GM21360 (cell line): ENCODE data around the gene STARD5.
"Not testable (repeated sequence)": the region's sequence is repeated elsewhere in the genome, so short reads cannot be mapped to it uniquely, and the experiment has no call there.

Source experiments
- ATAC-seq: cut with Tn5 transposase; IDR thresholded peaks from one replicate; pipeline ENCODE4 v1.9.1; 2021; ENCODE audit warnings: mild to moderate bottlenecking, moderate library complexity; ENCODE audit not compliant: unreplicated experiment

Gene STARD5, protein sequence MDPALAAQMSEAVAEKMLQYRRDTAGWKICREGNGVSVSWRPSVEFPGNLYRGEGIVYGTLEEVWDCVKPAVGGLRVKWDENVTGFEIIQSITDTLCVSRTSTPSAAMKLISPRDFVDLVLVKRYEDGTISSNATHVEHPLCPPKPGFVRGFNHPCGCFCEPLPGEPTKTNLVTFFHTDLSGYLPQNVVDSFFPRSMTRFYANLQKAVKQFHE

DNA sequence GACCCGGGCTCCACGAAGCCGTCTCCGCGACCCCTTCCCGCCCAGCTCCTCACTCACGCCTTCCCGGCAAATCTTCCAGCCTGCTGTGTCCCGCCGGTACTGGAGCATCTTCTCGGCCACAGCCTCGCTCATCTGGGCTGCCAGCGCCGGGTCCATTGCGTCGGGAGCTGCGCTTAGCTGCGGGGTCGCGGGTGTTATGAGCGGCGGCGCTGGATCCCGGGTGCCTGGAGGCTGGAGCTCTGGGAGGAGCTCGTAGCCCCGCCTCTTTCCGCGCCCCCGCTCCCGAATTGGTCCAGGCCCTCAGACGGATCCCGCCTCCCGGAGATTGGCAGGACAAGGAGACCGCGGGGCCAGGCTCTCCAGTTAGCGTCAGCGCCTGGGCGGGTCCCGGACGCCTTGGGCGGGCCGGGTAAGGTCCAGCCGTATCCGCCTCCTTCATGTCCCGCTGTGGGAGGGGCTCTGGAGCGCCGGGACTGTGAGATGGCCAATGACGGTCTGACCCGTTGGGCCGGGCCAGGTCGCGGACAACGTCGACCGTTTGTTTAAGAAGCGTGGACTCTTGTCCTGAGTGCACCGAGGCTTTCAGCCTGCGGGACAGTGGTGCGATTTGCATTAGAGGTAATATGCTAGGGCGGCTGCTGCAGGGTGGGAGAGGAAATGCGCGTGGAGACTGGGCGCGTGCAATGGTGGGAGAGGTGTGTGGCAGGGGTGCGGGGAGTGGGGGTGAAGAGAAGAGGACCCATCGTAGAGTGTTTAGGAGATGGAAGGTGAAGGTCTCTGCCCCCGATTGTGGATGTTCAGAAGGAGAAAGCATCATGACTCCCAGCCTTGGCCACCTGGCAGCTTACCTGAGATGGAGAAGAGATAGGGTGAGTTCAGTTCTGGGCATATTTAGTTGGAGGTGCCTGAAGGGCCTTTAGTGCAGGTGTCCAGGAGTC, at the start of gene STARD5:
Gene STARD5 (minus strand): TSS at position 198 of the 938 bp plus-strand sequence. CDS start 42 bp downstream, at position 156.
- peak; percentile 100 for ATAC-seq

DNA sequence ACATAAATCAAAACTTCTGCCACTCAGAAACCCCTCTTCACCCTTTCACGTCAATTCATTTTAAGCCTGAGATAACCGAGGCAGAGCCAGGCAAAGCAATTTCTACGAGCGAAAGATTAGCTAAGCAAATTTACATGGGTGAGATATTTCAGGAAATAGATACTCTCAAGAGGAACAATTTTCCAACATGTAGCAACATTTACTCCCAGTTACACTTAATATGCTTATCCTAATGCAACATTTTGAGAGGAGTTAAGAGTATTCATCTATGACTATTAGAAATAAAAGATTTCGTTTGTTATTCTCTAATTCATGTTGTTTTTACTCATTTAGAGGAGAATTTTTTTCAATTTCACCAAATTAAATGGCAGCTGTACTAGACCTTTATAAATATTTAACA, 49.2 kb upstream of the STARD5 start:
- ATAC-seq = no peak

DNA sequence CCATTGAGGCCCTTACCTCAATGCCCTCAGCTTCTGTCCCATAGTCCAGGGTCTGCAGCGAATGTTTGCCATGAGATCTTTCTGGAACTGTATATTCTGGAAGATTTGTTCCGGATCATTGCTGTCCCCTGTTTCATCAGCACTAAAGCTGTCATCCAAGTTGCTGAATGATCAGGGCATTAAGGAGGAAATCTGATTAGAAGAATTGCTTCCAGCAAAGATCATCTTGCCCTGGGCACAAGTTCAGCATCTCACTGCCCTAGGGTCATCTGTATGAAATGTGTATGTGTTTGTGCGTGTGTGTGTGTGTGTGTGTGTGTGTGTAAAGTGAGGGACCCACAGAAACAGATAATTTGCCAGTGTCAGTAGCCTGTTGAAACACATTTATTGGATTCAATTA, 48.6 kb upstream of the STARD5 start:
- ATAC-seq = no peak

DNA sequence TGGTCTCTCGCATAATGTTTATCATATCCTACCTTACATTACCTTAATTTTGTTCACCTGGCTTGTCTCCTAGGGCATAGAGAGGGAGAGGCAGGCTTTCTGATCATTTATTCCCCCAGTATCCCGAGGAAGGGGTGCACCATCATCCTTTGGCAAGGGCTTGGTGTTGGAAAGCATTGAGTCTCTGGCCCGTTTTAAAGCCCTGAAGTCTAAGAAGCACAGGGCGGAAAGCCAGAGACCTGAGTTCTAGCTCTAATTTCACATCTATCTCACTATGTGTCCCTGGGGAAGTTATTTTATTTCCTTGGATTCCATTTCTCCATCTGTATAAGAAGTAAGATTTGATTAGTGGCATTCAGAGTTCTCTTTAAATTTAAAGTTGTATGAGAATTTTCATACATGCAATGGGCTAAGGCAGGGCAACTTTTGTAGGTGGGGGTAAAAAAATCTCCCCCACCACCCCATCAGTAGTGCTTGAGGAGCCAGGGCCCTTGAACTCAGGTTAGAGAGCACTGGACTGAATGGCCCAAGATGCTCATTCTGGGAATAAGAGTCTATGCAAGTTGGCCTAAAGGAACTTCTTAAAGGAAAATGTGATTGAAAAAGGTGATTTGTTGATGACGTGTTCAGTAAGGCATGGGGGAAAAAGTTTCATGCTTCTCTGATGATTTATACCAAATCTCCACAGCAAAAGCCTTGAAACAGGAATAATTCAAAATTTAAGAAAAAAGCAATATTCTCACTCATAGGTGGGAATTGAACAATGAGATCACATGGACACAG, 40.0 kb upstream of the STARD5 start:
- ATAC-seq = no peak

DNA sequence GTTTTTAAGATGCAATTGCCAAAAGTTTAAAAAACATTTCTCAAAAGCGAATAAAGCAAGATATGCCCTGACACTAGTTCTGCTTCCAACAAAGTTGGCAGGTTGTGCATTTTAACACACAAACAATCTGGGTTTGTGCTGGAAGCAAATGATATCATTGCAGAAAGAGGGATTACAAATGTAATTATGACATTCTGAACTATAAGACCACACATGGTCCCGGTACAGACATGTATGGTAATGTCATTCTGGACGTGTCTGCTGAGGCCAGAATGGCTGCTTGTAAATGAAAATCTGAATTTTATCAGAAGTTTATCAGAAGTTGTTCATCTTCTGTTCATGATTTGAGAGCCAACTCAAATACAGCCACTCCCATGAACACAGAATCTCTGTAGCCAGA, 39.3 kb upstream of the STARD5 start:
- no peak for ATAC-seq

DNA sequence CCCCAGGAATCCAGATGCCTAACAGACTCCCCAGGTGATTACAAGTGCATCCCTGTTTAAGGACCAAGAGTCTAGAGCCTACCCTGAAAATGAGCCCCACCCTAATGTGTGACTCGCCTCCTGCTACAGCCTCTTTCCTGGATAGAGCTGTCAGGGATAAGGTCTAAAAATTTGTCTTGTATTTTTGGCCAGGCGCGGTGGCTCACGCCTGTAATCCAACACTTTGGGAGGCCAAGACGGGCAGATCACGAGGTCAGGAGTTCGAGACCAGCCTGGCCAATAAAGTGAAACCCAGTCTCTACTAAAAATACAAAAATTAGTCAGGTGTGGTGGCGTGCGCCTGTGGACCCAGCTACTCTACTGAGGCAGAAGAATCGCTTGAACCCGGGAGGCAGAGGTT, 38.8 kb upstream of the STARD5 start:
- no peak for ATAC-seq

DNA sequence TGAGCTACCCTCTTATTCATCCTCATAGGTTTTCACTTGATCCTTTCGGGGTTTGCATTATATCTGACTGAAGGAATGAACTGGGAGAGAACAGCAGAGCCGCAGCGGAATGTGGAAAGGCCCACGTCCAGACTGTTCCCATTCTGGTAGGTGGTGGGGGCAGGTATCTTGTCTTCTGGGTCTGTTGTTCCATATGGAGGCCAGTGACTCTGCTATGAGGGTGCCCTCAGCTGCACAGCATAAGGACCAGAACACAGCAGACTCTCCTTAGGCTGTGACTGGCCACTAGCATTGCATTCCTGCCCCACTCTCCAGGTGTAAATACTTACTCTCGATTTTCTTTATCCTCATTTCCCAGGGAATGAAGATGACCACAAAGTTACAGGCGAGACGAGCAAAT, 38.0 kb upstream of the STARD5 start:
- ATAC-seq = no peak

DNA sequence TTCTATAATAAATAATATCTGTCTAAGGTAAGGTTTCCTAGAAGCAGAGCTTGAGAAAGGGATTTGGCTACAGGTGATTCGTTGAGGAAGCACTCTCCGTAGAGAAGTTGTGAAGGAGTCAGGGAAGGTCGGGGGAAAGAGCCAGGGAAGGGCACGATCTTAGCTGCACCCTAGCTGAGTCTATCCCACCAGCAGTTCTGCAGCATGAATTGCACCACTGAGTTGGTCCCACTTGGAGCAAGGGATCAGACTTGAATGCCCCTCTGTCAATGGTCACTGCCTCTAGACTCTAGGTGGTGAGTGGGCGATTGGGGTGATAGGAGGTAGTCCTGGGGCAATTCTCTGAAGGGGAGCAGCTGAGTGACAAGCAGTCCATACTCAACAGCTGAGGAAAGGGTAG, 36.5 kb upstream of the STARD5 start:
- ATAC-seq = no peak

DNA sequence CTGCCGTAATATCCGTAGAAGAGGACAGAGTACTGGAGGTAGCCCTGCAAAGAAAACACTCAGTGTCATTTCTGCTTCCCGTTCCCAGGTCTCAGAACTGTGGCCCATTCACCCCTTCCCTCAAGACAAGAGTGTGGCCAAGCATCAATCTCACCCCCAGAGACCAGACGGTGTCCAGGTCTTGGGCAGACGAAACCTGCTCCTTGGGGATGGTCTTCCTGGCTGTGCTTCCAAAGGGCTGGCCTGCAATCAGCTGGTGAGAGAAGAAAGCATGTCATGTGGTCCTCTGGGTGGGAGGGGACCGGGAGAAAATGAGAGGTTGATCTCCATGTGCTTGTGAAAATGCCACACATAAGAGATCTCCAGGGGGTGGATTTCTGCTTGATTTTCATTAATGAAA, 34.3 kb upstream of the STARD5 start:
- ATAC-seq = no peak

DNA sequence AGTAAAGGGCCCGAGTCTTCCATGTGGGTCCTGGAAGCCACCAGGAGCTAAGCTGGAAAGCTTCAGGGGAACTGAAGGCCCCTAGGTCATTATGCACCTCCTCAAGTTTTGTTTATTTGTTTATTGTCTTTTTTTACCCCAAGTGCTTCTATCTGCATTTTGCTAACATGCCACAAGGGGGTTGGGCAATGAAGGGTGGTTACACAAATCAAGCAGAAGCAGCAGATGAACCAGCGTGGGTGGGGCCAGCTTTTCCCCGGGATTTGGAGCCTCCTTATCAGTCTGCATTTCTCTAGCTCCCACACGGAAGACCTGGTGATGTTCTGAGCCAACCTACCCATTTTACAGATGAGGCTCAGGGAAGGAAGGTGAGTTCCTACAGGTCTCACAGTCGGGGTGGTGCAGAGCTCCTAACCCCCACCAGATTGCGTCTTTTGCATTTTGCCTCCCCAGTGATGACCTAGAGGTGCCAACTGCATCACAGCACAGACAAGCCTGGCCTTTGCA, 33.3 kb upstream of the STARD5 start:
- no peak for ATAC-seq

DNA sequence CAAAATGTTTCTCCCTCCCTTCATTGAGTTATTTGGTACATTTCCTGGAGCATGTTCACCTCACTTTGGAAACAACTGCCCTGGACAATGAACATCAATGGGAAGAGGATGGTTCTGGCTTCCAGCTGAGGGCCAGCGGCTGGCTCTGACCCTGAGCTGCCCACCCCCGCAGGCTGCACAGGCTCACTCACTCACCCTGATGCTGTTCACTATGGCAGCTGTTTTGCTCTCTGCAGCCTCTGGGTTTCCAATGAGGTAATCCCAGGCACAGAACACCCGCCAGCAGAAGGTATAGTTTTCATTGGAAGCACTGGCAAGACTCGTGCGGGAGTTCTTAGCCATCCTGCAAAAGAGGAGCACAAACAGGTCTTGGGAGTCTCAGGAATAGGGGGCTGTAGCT, 32.3 kb upstream of the STARD5 start:
- no peak for ATAC-seq

DNA sequence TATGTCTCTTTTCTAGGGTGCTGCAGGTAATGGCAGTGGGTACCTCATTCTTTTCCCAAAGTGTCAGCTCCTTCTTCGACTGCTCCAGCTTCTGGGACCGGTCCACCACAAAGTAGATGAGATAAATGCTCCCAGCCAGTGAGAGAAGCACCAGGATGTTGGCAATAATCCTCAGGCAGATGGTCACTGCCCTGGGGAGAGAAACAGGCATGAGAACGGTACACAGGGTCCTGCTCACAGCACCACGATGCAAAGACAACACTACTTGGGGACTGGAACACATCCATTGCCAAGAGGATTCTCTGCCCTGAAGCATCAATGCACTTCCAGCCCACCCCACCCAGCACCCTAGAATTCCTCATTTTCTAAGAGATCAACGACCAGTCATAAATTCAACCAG, 27.7 kb upstream of the STARD5 start:
- no peak for ATAC-seq

DNA sequence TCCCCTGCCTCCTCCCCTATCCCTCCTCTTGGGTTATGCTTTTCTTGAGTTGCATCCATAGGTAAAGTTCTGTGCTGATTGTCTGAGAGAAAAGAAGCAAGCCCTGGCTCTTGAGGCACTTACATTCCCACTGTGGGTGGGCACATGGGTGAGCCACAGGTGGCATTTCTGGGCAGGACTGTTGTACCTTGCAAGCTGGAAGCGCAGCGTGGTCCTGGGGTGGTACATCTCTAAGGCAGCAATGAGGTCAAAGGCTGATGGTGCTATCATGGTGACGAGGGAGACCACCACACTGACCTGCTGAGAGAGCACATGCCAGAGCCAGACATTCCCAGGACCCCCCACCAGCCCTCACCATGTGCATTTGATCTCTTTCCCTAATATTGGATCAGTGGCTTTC, 25.3 kb upstream of the STARD5 start:
- no peak for ATAC-seq

DNA sequence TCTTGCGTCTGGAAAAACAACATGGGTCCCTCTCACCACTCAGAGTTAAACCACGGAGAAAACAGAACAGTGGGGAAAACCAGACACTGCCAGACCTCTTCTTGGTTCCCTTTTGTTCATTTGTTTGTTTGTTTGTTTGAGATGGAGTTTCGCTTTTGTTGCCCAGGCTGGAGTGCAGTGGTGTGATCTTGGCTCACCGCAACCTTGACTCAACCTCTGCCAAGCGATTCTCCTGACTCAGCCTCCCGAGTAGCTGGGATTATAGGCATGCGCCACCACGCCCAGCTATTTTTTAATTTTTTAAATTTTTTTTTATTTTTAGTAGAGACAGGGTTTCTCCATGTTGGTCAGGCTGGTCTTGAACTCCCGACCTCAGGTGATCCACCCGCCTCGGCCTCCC, 24.8 kb upstream of the STARD5 start:
- ATAC-seq = not testable (repeated sequence)

DNA sequence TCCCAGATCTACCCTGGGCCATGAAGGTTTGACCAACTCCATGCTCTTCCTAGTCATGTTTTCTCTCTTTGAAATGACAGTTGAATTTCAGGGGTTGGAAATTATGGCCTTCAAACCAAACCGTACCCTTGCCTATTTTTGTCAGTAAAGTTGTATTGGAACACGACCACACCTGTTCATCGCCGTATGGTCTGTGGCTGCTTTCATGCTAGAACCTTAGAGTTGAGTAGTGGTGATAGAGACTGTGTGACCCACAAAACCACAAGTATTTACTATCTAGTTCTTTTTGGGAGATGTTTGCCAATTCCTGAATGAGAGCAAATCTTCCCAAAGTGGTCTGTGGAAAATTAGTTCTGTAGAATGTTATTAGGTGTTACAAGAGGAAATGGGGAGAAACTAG, 24.0 kb upstream of the STARD5 start:
- no peak for ATAC-seq

DNA sequence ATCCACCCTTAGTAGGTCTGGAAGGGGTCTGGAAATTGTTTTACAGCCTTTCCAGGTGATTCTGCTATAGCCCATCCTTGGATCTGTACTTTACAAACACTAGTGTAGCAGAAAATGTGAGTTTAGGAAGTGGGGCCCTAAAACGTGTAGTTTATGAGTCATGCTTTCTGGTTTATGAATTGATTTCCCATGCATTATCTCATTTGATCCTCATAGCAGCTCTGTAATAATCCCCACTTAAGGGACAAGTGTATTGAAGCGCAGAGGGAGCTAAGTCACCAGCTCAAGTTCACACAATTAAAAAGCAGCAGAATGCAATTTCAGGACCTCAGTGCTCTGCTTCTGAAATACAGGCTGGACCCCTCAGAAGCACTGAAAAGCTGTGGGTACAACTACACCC, 22.7 kb upstream of the STARD5 start:
- ATAC-seq = no peak

DNA sequence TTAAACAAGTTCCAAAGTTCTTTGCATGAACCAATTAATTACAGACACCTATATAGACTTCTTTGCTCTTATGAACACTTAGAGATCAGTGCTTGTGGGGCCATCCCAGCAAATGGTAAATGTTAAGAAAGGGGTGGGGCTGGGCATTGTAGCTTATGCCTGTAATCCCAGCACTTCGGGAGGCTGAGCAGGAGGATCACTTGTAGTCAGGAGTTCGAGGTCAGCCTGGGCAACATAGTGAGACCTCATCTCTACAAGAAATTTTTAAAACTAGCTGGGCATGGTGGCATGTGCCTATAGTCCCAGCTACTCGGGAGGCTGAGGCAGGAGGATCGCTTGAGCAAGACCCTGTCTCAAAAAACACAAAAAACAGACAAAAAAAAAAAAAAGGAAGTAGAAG, 19.4 kb upstream of the STARD5 start:
- ATAC-seq = no peak

DNA sequence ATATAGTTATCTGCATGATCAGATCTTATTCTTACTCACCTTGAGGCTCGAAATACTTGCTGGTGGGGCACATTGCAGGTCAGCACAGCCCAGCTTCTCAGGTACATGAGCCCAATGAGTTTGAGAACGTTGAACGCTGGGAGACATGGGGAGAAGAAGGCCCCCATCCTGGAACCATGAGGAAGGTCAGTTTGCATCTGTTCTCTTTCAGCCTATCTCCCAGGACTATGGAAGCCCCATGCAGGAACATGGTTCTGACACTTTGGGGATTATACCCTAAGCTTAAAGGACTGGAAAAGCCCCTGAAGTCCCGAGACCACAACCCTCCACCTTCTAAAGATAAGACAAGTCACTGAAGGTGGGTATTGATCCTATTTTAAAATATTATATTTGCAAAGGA, 17.4 kb upstream of the STARD5 start:
- ATAC-seq = no peak

DNA sequence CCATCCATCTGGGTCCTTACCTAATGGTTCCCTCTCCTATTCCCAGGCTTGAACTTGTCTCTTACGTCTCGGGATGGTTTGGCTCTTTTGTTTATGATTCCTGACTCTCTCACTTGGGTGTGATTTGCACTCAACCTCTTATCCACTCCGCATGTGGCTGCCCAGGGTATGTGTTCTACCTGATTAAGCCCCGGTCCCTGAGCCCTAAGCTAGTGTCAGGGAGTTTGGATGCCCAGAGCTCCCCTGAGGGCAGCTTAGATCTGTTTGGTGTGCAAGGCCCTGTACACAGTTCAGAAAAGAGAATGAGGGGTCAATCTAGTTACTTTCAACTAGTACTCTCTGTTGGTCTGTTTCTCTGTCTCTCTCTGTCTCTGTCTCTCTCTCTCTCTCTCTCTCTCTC, 15.9 kb upstream of the STARD5 start:
- no peak for ATAC-seq

DNA sequence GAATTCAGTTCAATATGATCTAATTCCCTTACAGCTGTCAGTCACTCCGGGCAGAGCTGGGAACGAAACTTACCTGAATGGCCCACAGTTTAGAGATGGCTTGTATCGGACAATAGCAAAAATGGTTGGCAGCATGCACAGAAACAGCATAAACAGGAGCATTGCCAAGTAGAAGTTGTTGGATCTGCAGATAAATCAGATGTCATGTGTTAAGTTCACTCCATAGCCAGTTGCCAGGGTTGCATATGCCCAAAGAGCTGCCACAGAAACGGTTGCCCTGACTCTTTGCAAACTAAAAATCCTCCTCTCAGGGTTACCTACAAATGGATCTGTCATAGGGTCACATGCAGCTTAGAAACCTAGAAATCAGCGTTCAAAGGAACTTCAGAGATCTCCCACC, 15.4 kb upstream of the STARD5 start:
- ATAC-seq = no peak
